GM12874 (cell line): ENCODE data around the gene TMEM190.

ENCODE experiments used
- CTCF ChIP-seq: IDR thresholded peaks from 2 replicates; pipeline ENCODE4 v1.5.1; 2011; ENCODE audit warnings: low read depth, mild to moderate bottlenecking, control low read depth, low read length, moderate library complexity; ENCODE audit not compliant: insufficient read depth

TMEM190 gene

GRCh38 chr19:55376241-55376933, at the start of gene TMEM190:
TMEM190 (plus strand) TSS chr19:55376826; CDS start chr19:55376854, 28 bp downstream.
- no peak for TF ChIP-seq CTCF

DNA sequence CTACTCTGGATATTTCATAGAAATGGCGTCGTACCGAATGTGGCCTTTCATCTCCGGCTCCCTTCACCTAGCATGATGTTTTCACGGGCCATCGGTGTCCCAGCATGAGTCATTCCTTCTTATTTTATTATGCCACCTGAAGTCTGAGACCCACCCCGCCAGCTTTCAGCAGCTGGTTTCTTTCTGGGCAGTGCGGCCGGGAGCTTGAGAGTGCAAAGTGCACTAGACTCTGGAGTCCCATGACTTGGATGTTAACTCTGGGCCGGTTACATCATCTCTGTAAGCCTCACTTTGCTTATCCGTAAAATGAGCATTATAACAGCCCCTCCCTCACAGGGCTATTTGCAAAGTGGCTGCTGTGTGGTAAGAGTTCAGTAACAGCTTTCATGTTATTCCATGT, 42.8 kb upstream of the TMEM190 start:
- TF ChIP-seq CTCF: no peak

GRCh38 chr19:55336101-55336500, 40.5 kb upstream of the TMEM190 start:
- TF ChIP-seq CTCF: no peak

DNA sequence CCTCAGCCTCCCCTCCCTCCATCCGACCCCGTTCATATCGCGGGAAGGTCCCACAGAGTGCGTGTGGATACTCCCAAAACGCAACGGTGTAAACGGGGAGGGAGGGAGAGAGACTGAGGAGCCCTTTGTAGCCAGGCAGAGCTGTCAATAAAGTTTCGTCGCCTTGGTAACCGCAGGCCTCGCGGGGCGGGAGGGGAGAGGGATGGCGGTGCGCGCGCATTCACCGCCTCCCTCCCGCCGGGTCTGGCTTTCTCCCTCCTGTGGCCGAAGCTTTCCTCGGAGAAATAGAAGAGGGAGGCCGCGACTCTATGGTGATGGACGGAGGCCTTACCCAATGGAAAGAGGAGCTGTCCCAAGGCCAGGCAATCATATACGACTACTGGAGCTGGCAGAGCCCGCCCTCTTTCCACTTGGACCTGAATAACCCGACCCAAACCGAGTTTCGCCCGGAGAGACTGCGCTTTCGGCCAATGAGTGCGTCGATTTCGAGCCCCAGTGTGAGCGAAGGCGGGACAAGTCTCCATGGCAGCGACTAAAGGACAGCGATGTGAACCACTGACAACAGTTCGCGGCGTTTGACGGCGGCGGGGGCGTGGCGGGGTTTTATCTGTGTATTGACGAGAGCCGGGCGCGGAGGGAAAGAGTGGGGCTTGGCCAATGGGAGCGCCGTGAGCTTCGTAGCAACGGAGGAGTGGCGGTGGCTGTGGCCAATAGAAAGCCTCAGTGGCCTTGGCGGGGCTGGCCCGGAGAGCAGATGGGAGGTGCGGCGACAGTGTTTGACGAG, 37.3 kb upstream of the TMEM190 start, which contains the start of gene KMT5C:
Gene KMT5C, plus strand, starts transcription at position 772 of the 784 bp plus-strand sequence. CDS start 2,061 bp downstream, outside the sequence.
- TF ChIP-seq CTCF: 0 out of 2 replicates have a peak, but pooled peaks have one; percentile 2

DNA sequence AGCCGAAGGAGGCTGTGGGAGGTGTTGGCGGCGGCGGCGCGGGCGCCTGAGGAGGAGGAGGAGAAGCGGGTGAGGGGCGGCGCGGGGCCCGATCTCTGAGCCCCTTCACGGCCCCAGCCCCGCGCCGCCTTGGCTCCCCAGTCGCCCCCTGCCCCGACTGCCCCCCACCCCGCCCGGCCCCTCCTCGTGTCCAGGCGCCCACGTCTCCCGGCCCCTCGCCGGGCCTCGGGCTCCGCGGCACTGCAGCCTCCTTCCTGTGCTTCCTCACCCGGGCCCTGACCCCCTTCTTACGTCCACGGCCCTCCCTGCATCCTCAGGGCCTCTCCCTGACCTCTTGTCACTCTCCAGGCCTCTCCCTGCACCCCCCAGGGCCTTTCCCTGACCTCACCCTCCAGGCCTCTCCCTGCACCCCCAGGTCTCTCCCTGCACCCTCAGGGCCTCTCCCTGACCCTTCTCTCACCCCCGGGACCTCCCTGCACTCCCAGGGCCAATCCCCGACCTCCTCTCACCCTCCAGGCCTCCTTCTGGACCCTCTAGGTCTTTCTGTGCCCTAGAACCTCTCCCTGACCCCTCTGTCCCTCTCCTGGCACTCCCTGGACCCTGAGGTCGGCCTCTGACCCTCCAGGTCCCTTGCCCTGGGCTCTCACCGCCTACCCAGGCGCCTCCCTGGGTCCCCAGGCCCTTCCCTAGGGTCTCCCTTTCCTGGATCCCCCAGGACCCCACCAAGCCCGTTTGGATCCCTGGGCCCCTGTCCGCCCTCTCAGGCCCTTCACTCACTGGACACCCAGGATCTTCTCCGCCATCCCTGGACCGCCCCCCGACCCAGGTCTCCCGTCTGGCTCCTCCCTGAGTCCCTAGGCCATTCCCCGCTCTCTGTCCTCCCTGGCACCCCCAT, 36.5 kb upstream of the TMEM190 start:
- no peak for TF ChIP-seq CTCF

- TF ChIP-seq CTCF: peak; percentile 35
These were observed 35.9 kb upstream of the TMEM190 start for GRCh38 chr19:55340784-55341147.

DNA sequence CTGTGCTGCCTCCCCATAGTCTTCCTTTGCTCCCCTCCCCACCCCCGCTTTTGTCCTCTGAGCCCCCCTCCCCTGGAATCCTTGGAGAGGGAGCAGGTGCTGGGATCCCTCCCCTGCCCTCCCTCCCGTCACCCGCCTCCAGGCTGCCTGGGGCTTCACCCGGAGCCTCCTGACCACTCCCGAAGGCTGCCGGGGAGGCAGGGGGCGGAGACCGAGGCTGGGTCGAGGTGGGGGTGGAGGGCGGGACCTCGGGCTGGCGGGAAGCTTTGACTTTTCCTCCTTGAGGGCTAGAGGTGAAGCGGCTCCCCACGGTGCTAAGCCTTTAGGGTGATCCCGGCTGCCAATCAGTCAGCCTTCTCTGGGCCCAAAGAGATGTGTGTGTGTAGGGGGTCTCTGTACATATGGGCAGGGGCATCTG, 35.4 kb upstream of the TMEM190 start:
- TF ChIP-seq CTCF: no peak
